DOHH2 (cell line): Measurements from ENCODE around the gene KLHDC4.

Experiments used
- EZH2phosphoT487 ChIP-seq: fragments of 200-600 bp; sonication (generic); IDR thresholded peaks from 2 replicates; pipeline ENCODE4 v1.6.1; 2017; ENCODE audit warnings: borderline replicate concordance, mild to moderate bottlenecking, antibody characterized with exemption, low read length, moderate library complexity, mixed read lengths
- TF ChIP-seq, protein P1 (sequence below): fragments of 200-600 bp; sonication (generic); IDR thresholded peaks from one replicate; pipeline ENCODE4 v1.5.1; 2014; ENCODE audit warnings: antibody characterized with exemption, mild to moderate bottlenecking, low read depth, low read length; ENCODE audit not compliant: poor library complexity, severe bottlenecking

GRCh38 chr16:87812200-87812656 lies 46.4 kb upstream of the KLHDC4 start:
- TF ChIP-seq, protein P1, sequence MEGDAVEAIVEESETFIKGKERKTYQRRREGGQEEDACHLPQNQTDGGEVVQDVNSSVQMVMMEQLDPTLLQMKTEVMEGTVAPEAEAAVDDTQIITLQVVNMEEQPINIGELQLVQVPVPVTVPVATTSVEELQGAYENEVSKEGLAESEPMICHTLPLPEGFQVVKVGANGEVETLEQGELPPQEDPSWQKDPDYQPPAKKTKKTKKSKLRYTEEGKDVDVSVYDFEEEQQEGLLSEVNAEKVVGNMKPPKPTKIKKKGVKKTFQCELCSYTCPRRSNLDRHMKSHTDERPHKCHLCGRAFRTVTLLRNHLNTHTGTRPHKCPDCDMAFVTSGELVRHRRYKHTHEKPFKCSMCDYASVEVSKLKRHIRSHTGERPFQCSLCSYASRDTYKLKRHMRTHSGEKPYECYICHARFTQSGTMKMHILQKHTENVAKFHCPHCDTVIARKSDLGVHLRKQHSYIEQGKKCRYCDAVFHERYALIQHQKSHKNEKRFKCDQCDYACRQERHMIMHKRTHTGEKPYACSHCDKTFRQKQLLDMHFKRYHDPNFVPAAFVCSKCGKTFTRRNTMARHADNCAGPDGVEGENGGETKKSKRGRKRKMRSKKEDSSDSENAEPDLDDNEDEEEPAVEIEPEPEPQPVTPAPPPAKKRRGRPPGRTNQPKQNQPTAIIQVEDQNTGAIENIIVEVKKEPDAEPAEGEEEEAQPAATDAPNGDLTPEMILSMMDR, result no peak
- TF ChIP-seq EZH2phosphoT487, result no peak
